Activated CD8-positive, alpha-beta T cell treated with anti-CD3 and anti-CD28 coated beads, Interleukin-2, amount 10 ng/mL, durations not matched to agents 7 days and 5 days (primary cell): ENCODE results near the gene BABAM2. TPM values are rescaled to one million over a fixed set of nuclear protein-coding genes. Genes with fewer than 3 reads are reported as not detected.

Experiments used
- ATAC-seq: fragments of 150-1000 bp; cut with Tn5 transposase; one replicate; pipeline ENCODE4 v1.10.0; 2021; ENCODE audit warnings: moderate library complexity
- CTCF ChIA-PET: fragments of 350-600 bp; sonication (Branson Sonifier 250); formaldehyde crosslinking; loops from one replicate; lab custom pipeline; 2021; ENCODE audit warnings: antibody characterized with exemption; lab: Charles Lee
- POLR2A ChIA-PET: fragments of 350-600 bp; sonication (Branson Sonifier 250); formaldehyde crosslinking; loops from one replicate; lab custom pipeline; 2021; ENCODE audit warnings: antibody characterized with exemption; lab: Charles Lee
- DNase-seq: peaks from one replicate; pipeline ENCODE4 v3.0.0-alpha.2; 2020
- H3K27ac Mint-ChIP-seq: one replicate; pipeline ENCODE4 v1.8.0; 2021; ENCODE audit warnings: mild to moderate bottlenecking, mixed read lengths
- H3K27me3 Mint-ChIP-seq: one replicate; pipeline ENCODE4 v1.8.0; 2021; ENCODE audit warnings: low read depth, mixed read lengths
- H3K36me3 Mint-ChIP-seq: one replicate; pipeline ENCODE4 v1.8.0; 2021; ENCODE audit warnings: low read depth, mixed read lengths
- H3K4me1 Mint-ChIP-seq: one replicate; pipeline ENCODE4 v1.8.0; 2021; ENCODE audit warnings: low read depth, mixed read lengths
- H3K4me3 Mint-ChIP-seq: one replicate; pipeline ENCODE4 v1.8.0; 2021; ENCODE audit warnings: mild to moderate bottlenecking, mixed read lengths
- H3K9me3 Mint-ChIP-seq: one replicate; pipeline ENCODE4 v1.8.0; 2022; ENCODE audit warnings: mixed read lengths; ENCODE audit not compliant: insufficient read depth
- total RNA-seq, 2 experiments: library from RNA; stranded (reverse); gene quantifications; one replicate each; pipeline ENCODE4 v1.2.3, GENCODE V29; 2021

BABAM2 gene
- 10 to 100 TPM; 47.0 to 49.0 TPM for total RNA-seq

GRCh38 chr2:27890146-27890923 is at the start of gene BABAM2, which contains the start of gene RBKS:
Gene BABAM2 (plus strand): TSS chr2:27890729. CDS start chr2:27894557, 3,828 bp downstream.
Gene RBKS (minus strand): TSS chr2:27890387. CDS start chr2:27890345, 42 bp downstream.
- Mint-ChIP-seq H3K9me3 (no peaks in the 10 kb centered on the region), H3K4me1 (peaks cover 53% of the 10 kb centered on the region), H3K4me3 (peak within 1 kb of the TSS; percentile 96), H3K36me3 (peaks cover 22% of the 10 kb centered on the region), H3K27me3 (peaks cover 2% of the 10 kb centered on the region), H3K27ac (peak within 1 kb of the TSS; percentile 99)
- ATAC-seq: peak; percentile 86
- POLR2A ChIA-PET: interaction anchor here (0.7 to 2.0 kb wide), 7 partner anchors 11 to 503 kb away, joined by 3 to 8 read pairs (median 4); partner anchors contain the start of gene FOSL2
- CTCF ChIA-PET: interaction anchor here (1.1 kb wide), 2 partner anchors 187 to 533 kb away, joined by 3 read pairs; no protein-coding TSS in a partner anchor
- peak; percentile 91 for DNase-seq

GRCh38 chr2:27842894-27843293 is 47.6 kb upstream of the BABAM2 start:
- Mint-ChIP-seq H3K27ac (no peak overlapping the region), H3K9me3 (no peaks in the 10 kb centered on the region), H3K36me3 (no peaks in the 10 kb centered on the region), H3K27me3 (no peaks in the 10 kb centered on the region), H3K4me3 (no peak overlapping the region), H3K4me1 (no peaks in the 10 kb centered on the region)
- no peak for DNase-seq
- ChIA-PET POLR2A (no interaction called here), CTCF (no interaction called here)
- ATAC-seq: no peak

DNA sequence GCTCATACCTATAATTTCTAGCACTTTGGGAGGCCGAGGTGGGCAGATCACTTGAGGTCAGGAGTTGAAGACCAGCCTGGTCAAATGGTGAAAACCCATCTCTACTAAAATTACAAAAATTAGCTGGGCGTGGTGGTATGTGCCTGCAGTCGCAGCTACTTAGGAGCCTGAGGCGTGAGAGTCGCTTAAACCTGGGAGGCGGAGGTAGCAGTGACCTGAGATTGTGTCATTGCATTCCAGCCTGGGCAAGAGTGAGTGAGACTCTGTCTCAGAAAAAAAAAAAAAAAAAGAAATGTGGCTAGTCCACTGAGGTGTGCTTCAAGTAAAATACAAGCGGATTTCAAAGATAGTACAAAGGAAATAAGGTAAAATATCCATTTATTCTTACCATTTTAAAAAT is 46.5 kb upstream of the BABAM2 start:
- ChIA-PET CTCF (no interaction called here), POLR2A (no interaction called here)
- no peaks in the 10 kb centered on the region for H3K4me1 Mint-ChIP-seq

DNA sequence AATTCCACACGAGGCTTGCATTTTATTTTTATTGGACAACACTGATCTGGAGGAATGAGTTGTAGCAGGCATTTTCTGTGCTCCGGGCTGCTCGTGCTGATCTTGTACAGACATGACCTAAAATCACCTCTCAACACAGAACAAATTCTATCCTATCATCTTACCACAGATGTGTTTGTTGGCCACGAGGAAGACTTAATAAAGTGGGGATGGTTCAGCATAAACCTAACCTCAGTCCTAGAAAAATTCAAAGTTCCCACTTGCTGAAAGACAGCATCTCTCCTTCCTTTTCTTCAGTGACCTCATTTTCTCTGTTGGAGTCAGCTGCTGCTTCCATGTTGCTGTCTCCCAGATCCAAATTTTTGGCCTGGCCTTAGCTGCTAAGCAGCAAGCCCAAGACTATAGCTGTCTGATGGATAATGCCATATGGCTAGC is 45.7 kb upstream of the BABAM2 start:
- Mint-ChIP-seq H3K27ac (no peak overlapping the region), H3K4me1 (no peaks in the 10 kb centered on the region), H3K9me3 (no peaks in the 10 kb centered on the region), H3K27me3 (no peaks in the 10 kb centered on the region), H3K4me3 (no peak overlapping the region), H3K36me3 (no peaks in the 10 kb centered on the region)
- ChIA-PET POLR2A (no interaction called here), CTCF (no interaction called here)
- ATAC-seq: no peak
- DNase-seq: no peak

More for the DNA sequence above, 46.5 kb upstream of the BABAM2 start:
- no peak for ATAC-seq
- no peak overlapping the region for H3K4me3 Mint-ChIP-seq
- H3K36me3 Mint-ChIP-seq: no peaks in the 10 kb centered on the region
- H3K27me3 Mint-ChIP-seq: no peaks in the 10 kb centered on the region
- no peak for DNase-seq
- no peaks in the 10 kb centered on the region for H3K9me3 Mint-ChIP-seq
- H3K27ac Mint-ChIP-seq: no peak overlapping the region

GRCh38 chr2:27847333-27847732 is 43.2 kb upstream of the BABAM2 start:
- CTCF ChIA-PET: no interaction called here
- Mint-ChIP-seq H3K27ac (no peak overlapping the region), H3K36me3 (no peaks in the 10 kb centered on the region), H3K9me3 (no peaks in the 10 kb centered on the region), H3K4me1 (no peaks in the 10 kb centered on the region), H3K4me3 (no peak overlapping the region), H3K27me3 (no peaks in the 10 kb centered on the region)
- ATAC-seq (no peak), DNase-seq (no peak)
- POLR2A ChIA-PET: no interaction called here

DNA sequence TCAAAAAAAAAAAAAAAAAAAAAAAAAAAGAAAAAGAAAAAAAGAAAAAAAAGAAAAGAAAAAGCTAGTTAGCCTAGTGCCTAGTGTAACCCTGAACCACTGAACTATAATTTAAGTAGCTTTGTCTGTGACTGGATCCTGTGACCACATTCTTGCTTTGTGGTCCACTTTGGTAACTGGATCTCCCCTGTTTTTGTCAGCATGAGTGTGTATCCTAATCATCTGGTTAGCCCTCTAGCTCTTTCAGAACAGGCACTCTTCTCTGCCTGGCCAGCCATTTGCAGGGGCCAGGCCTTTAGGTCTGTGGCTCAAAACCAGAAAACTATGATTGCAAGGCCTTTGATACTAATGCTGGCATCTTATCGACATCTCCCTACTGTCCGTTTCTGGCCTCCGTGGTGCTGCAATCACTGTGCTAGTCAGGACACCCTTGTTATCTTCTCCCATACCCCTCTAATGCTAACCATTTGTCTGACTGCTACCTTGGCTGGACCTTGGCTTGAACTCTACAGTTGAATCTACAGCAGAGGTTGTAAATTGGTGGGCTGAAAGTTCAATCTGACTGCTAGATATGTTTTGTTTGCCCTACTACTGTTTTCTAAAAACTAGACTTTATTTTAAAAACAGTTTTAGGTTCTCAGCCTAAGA is 40.8 kb upstream of the BABAM2 start:
- POLR2A ChIA-PET: no interaction called here
- Mint-ChIP-seq H3K27me3 (no peaks in the 10 kb centered on the region), H3K27ac (no peak overlapping the region), H3K36me3 (no peaks in the 10 kb centered on the region), H3K4me1 (no peaks in the 10 kb centered on the region), H3K4me3 (no peak overlapping the region), H3K9me3 (no peaks in the 10 kb centered on the region)
- CTCF ChIA-PET: no interaction called here
- no peak for ATAC-seq
- DNase-seq: no peak

- DNase-seq: no peak
- Mint-ChIP-seq H3K27ac (no peak overlapping the region), H3K27me3 (no peaks in the 10 kb centered on the region), H3K4me1 (no peaks in the 10 kb centered on the region), H3K4me3 (no peak overlapping the region), H3K36me3 (no peaks in the 10 kb centered on the region), H3K9me3 (peaks cover 4% of the 10 kb centered on the region)
- ATAC-seq: no peak
- POLR2A ChIA-PET: no interaction called here
- CTCF ChIA-PET: no interaction called here
These were observed 37.8 kb upstream of the BABAM2 start for GRCh38 chr2:27852691-27853090.

DNA sequence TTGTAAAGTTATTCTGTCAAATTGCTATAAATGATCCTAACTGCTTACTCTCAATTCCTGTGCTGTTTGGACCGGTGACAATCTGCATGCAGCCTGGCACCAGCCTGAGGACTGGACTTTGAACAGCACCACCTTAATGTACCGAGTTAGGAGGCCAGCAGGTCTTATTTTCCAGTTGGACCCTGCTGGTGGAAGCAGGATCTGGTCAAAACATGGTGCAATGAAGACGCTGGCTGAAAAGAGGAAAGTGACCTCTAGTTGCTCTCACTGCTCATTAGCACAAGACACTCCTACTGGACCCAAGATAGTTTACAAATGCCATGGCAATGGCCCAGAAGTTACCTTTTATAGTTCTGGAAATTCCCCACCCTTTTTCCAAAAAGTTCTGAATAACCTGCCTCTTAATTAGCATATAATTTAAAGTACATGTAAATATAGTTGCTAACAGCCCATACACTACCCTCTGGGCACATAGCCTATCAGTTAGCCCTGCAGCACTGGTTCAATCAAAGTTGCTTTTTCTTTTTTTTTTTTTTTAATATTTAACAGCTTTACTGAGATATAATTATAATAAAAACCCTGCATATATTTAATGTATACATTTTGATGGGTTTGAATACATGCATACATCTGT is 36.2 kb upstream of the BABAM2 start:
- Mint-ChIP-seq H3K4me1 (peaks cover 5% of the 10 kb centered on the region), H3K36me3 (peaks cover 4% of the 10 kb centered on the region), H3K27me3 (no peaks in the 10 kb centered on the region), H3K4me3 (no peak overlapping the region), H3K9me3 (peaks cover 9% of the 10 kb centered on the region), H3K27ac (no peak overlapping the region)
- DNase-seq: no peak
- ATAC-seq: no peak
- POLR2A ChIA-PET: no interaction called here
- CTCF ChIA-PET: no interaction called here

- POLR2A ChIA-PET: no interaction called here
- Mint-ChIP-seq H3K27ac (no peak overlapping the region), H3K4me3 (no peak overlapping the region), H3K4me1 (peaks cover 5% of the 10 kb centered on the region), H3K27me3 (peaks cover 1% of the 10 kb centered on the region), H3K9me3 (peaks cover 9% of the 10 kb centered on the region), H3K36me3 (peaks cover 4% of the 10 kb centered on the region)
- ATAC-seq: no peak
- CTCF ChIA-PET: no interaction called here
- DNase-seq: no peak
These were observed 35.1 kb upstream of the BABAM2 start for GRCh38 chr2:27855476-27855875.

DNA sequence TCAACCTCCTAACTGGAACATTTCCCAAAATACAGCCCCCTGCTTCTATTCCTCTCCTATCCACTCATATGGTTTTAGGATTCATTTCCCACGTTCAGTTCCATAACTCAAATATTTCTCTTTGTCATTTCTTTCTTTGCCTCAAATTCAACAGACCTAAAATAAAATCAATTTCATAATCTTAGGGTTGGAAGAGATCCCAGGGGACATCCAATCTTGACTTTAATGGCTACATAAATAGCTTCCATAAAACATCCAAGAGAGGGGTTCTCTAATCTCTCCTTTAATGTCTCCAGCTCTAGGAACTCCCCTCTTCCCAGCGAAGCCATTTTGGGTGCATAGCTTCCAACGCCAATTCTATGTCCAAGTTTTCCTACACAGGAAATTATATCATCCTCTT is 34.1 kb upstream of the BABAM2 start:
- DNase-seq (no peak), ATAC-seq (no peak)
- no peak overlapping the region for H3K27ac Mint-ChIP-seq
- peaks cover 6% of the 10 kb centered on the region for H3K27me3 Mint-ChIP-seq
- no peak overlapping the region for H3K4me3 Mint-ChIP-seq
- peaks cover 4% of the 10 kb centered on the region for H3K36me3 Mint-ChIP-seq
- peaks cover 9% of the 10 kb centered on the region for H3K9me3 Mint-ChIP-seq
- H3K4me1 Mint-ChIP-seq: peaks cover 5% of the 10 kb centered on the region
- CTCF ChIA-PET: interaction anchor here (1.1 to 1.3 kb wide), 2 partner anchors 8 to 16 kb away, joined by 3 read pairs; no protein-coding TSS in a partner anchor
- POLR2A ChIA-PET: no interaction called here

GRCh38 chr2:27856956-27857355 is 33.6 kb upstream of the BABAM2 start:
- Mint-ChIP-seq H3K9me3 (peaks cover 9% of the 10 kb centered on the region), H3K27me3 (peaks cover 7% of the 10 kb centered on the region), H3K4me3 (no peak overlapping the region), H3K4me1 (peaks cover 5% of the 10 kb centered on the region), H3K36me3 (peaks cover 4% of the 10 kb centered on the region), H3K27ac (no peak overlapping the region)
- DNase-seq (no peak), ATAC-seq (no peak)
- CTCF ChIA-PET: interaction anchor here (1.1 to 1.3 kb wide), 2 partner anchors 9 to 15 kb away, joined by 3 read pairs; no protein-coding TSS in a partner anchor
- POLR2A ChIA-PET: no interaction called here
